Thyroid gland (tissue), 4 donors: ENCODE data around the gene PARD3. TPM values are rescaled to one million over a fixed set of nuclear protein-coding genes. Genes with fewer than 3 reads are reported as not detected.

Source experiments
- DNase-seq, 2 donors: peaks; one replicate each; pipeline ENCODE4 v3.0.0-alpha.2; 2019
- H3K27ac ChIP-seq, 3 donors: fragments of 200-600 bp; sonication (generic); 1 replicate in 2 of 3; 2 replicates in 1 of 3; pipeline ENCODE4 v1.5.1; 2016 to 2019; ENCODE audit warnings: mild to moderate bottlenecking in 1 of 3, moderate library complexity in 1 of 3
- H3K27me3 ChIP-seq: fragments of 200-600 bp; sonication (generic); one replicate; pipeline ENCODE4 v1.5.1; 2019
- H3K36me3 ChIP-seq, 2 donors: fragments of 200-600 bp; sonication (generic); one replicate each; pipeline ENCODE4 v1.5.1; 2016 to 2019
- H3K4me1 ChIP-seq, 2 donors: fragments of 200-600 bp; sonication (generic); one replicate each; pipeline ENCODE4 v1.5.1; 2017 to 2019
- H3K4me3 ChIP-seq, 3 donors: fragments of 200-600 bp; sonication (generic); replicated peaks in 1 of 3; 1 replicate in 2 of 3; 2 replicates in 1 of 3; pipeline ENCODE4 v1.5.1; 2016; ENCODE audit warnings: mild to moderate bottlenecking in 1 of 3
- H3K9me3 ChIP-seq: fragments of 200-600 bp; sonication (generic); one replicate; pipeline ENCODE4 v1.5.1; 2017
- POLR2A ChIP-seq, 2 donors: fragments of 450-650 bp; IDR thresholded peaks; one replicate each; pipeline ENCODE4 v1.6.1; 2017; ENCODE audit warnings: antibody characterized with exemption in 2 of 2, mild to moderate bottlenecking in 2 of 2, moderate library complexity in 1 of 2
- WGBS, 2 donors: methylation state at CpG; one replicate each; pipeline ENCODE4 v1.1.5; 2017; 5-methylcytosine and 5-hydroxymethylcytosine counted together
- intact Hi-C: fragments of 100-400 bp; cut with DNase I; formaldehyde crosslinking; loops from one replicate; pipeline ENCODE4 v1.15.1; 2023
- total RNA-seq, 4 donors: library from RNA; depleted of rRNA; stranded (reverse); fragments of >200 nt; gene quantifications; one replicate each; pipeline ENCODE4 v1.2.3, GENCODE V29; 2016
- TF ChIP-seq, protein P1 (sequence below), 6 experiments: fragments of 200-600 bp in 3 of 6; fragments of 450-650 bp in 3 of 6; sonication (generic) in 3 of 6; IDR thresholded peaks; one replicate each; pipeline ENCODE4 v1.5.1; 2016 to 2019; ENCODE audit warnings: antibody characterized with exemption in 6 of 6, mild to moderate bottlenecking in 2 of 6, inconsistent platforms in 1 of 6, moderate library complexity in 1 of 6

PARD3 gene
- total RNA-seq, 4 donors from 2014 or later = 48.6 to 88.4 (median 57.7) TPM

DNA sequence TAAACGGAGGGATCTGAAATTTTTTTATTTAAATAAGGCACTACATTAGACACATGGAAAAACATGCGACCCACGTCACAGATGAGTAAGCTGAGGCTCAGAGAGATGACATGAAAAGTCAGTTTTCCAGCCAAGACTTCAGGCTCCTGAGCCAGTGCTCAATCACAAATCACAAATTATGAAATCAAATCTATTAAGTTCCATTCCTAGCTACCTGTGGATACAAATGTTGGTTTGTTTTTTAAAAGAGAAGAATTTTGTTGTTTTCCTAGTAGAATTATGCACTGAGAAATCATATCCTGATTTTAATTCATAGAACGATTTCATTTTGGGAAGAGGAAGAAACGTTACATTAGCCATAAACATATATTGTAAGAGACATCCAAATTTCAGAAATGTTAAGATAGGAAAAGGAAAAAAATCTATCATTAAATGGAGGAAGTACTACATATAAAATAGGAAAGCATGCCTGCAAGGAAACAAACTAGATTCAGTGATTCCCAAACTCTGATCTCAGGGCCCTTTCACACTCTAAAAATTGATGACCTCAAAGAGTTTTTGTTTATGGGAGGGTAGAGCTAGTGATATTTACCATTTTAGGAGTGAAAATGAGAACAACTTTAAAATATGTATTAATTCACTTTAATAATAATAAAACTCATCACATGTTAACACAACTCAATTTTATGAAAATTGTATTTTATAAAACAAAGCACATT is 340.4 kb downstream of the PARD3 start:
- Histone ChIP-seq H3K27ac (no peak overlapping the region), H3K9me3 (no peaks in the 10 kb centered on the region), H3K4me3 (no peak overlapping the region), H3K4me1 (no peaks in the 10 kb centered on the region), H3K27me3 (no peaks in the 10 kb centered on the region), H3K36me3 (no peaks in the 10 kb centered on the region)
- TF ChIP-seq, protein P1, sequence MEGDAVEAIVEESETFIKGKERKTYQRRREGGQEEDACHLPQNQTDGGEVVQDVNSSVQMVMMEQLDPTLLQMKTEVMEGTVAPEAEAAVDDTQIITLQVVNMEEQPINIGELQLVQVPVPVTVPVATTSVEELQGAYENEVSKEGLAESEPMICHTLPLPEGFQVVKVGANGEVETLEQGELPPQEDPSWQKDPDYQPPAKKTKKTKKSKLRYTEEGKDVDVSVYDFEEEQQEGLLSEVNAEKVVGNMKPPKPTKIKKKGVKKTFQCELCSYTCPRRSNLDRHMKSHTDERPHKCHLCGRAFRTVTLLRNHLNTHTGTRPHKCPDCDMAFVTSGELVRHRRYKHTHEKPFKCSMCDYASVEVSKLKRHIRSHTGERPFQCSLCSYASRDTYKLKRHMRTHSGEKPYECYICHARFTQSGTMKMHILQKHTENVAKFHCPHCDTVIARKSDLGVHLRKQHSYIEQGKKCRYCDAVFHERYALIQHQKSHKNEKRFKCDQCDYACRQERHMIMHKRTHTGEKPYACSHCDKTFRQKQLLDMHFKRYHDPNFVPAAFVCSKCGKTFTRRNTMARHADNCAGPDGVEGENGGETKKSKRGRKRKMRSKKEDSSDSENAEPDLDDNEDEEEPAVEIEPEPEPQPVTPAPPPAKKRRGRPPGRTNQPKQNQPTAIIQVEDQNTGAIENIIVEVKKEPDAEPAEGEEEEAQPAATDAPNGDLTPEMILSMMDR (IDR thresholded peaks at IDR 0.05) = no peak
- TF ChIP-seq POLR2A (IDR thresholded peaks at IDR 0.05) = no peak
- intact Hi-C loops = no loop called here
- DNase-seq = no peak
- 93 to 94% methylated on average over 5 of the region's 5 CpGs for WGBS, 2 donors

DNA sequence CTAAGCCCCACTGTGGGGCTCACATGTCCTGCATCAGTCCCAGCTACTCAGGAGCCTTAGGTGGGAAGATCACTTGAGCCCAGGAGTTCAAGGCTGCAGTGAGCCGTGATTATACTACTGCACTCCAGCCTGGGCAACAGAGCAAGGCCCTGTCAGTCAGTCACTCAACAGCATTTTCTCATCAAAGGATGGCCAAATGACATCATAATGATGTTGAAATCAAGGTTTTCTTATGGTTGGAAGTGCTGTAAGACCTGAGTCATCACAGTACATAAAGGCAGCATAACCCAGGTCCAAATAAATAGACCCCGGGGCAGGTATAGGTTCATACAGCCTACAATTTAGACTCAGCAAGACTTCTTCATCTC is 341.1 kb downstream of the PARD3 start:
- no peaks in the 10 kb centered on the region for H3K36me3 ChIP-seq
- no peak for DNase-seq
- no peak overlapping the region for H3K4me3 ChIP-seq
- H3K4me1 ChIP-seq = no peaks in the 10 kb centered on the region
- H3K27me3 ChIP-seq = no peaks in the 10 kb centered on the region
- no peaks in the 10 kb centered on the region for H3K9me3 ChIP-seq
- H3K27ac ChIP-seq = no peak overlapping the region
- WGBS, 2 donors = 98 to 100% methylated on average over 2 of the region's 2 CpGs
- TF ChIP-seq, protein P1 (IDR thresholded peaks at IDR 0.05) = no peak
- no peak for TF ChIP-seq POLR2A (IDR thresholded peaks at IDR 0.05)
- intact Hi-C loops = no loop called here

DNA sequence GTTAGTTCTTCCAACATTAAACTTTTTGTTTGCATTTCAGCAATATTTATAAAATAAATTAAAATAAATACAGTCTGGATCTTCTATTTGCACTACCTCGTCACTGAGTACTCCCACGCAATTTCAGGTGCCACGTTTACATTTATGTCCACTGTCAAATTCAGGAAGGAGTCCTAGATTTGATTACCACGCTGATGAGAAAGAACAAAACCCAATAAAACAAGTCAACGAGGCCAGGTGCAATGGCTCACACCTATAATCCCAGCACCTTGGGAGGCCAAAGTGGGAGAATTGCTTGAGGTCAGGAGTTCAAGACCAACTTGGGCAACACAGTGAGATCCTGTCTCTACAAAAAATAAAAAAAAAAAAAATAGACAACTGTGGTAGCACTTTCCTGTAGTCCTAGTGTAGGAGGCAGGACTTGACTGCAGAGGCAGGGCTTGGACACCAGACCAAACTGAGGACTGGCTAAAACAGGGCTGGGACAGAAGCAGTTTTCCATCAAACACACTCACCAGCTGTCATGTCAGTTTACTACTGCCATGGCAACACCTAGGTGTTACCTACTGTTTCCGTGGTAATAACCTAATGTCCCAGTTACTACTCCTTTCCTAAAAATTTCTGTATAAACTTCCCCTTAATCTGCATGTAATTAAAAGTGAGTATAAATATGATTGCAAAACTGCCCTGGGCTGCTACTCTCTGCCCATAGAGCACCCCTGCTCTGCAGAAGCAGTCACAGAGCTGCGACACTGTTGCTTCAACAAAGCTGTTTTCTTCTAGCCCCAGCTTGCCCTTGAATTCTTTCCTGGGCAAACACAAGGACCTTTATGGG is 341.7 kb downstream of the PARD3 start:
- DNase-seq = no peak
- H3K9me3 ChIP-seq = no peaks in the 10 kb centered on the region
- H3K4me1 ChIP-seq = no peaks in the 10 kb centered on the region
- H3K36me3 ChIP-seq = no peaks in the 10 kb centered on the region
- WGBS, 2 donors = 93 to 96% methylated on average over 7 of the region's 7 CpGs
- TF ChIP-seq POLR2A (IDR thresholded peaks at IDR 0.05) = no peak
- TF ChIP-seq, protein P1 (IDR thresholded peaks at IDR 0.05) = no peak
- no peak overlapping the region for H3K27ac ChIP-seq
- intact Hi-C loops = no loop called here
- no peak overlapping the region for H3K4me3 ChIP-seq
- H3K27me3 ChIP-seq = no peaks in the 10 kb centered on the region

- H3K27ac ChIP-seq = no peak overlapping the region
- H3K4me1 ChIP-seq = no peaks in the 10 kb centered on the region
- no peaks in the 10 kb centered on the region for H3K27me3 ChIP-seq
- no peaks in the 10 kb centered on the region for H3K9me3 ChIP-seq
- TF ChIP-seq, protein P1 (IDR thresholded peaks at IDR 0.05) = no peak
- no peak for TF ChIP-seq POLR2A (IDR thresholded peaks at IDR 0.05)
- DNase-seq = no peak
- no peak overlapping the region for H3K4me3 ChIP-seq
- no peaks in the 10 kb centered on the region for H3K36me3 ChIP-seq
- intact Hi-C loops = no loop called here
- WGBS, 2 donors = 86 to 88% methylated on average over 5 of the region's 5 CpGs
These were observed 344.8 kb downstream of the PARD3 start for GRCh38 chr10:34470307-34470706.

- no peak for DNase-seq
- TF ChIP-seq POLR2A (IDR thresholded peaks at IDR 0.05) = no peak
- Histone ChIP-seq H3K27me3 (no peaks in the 10 kb centered on the region), H3K9me3 (no peaks in the 10 kb centered on the region), H3K4me3 (no peak overlapping the region), H3K4me1 (no peaks in the 10 kb centered on the region), H3K27ac (no peak overlapping the region), H3K36me3 (no peaks in the 10 kb centered on the region)
- 96 to 97% methylated on average over 2 of the region's 2 CpGs for WGBS, 2 donors
- intact Hi-C loops = no loop called here
These were observed 345.6 kb downstream of the PARD3 start for GRCh38 chr10:34469446-34469845.
